Natural killer cell treated with Interleukin-12 subunit alpha and Interleukin-12 subunit beta and Interleukin-15 and Interleukin-18, amount 100 ng/mL, for 72 hours (primary cell): Measurements from ENCODE around the gene HJV. TPM values are rescaled to one million over a fixed set of nuclear protein-coding genes. Genes with fewer than 3 reads are reported as not detected.
A peak's percentile ranks its signal among the peaks of the same experiment; 100 is the strongest.

Source experiments
- ATAC-seq, 2 donors: fragments of 150-1000 bp; cut with Tn5 transposase in 1 of 2; sonication (Bioruptor Pico), chemical (Tn5 transposase) in 1 of 2; 2 replicates each; pipeline ENCODE4 v1.10.0; 2021
- DNase-seq: peaks from one replicate; pipeline ENCODE4 v3.0.0; 2022; ENCODE audit warnings: low spot score
- H3K27ac Mint-ChIP-seq, 2 donors: 1 replicate in 1 of 2; 2 replicates in 1 of 2; pipeline ENCODE4 v1.8.0; 2022; ENCODE audit warnings: mixed read lengths in 2 of 2, mild to moderate bottlenecking in 1 of 2, moderate library complexity in 1 of 2
- H3K27me3 Mint-ChIP-seq, 2 donors: 1 replicate in 1 of 2; 2 replicates in 1 of 2; pipeline ENCODE4 v1.8.0; 2022; ENCODE audit warnings: mixed read lengths in 2 of 2
- H3K36me3 Mint-ChIP-seq: one replicate; pipeline ENCODE4 v1.8.0; 2022; ENCODE audit warnings: mixed read lengths
- H3K4me1 Mint-ChIP-seq, 2 donors: 1 replicate in 1 of 2; 2 replicates in 1 of 2; pipeline ENCODE4 v1.8.0; 2022; ENCODE audit warnings: low read depth in 2 of 2, mixed read lengths in 2 of 2, mild to moderate bottlenecking in 1 of 2
- H3K4me3 Mint-ChIP-seq: one replicate; pipeline ENCODE4 v1.8.0; 2022; ENCODE audit warnings: mixed read lengths
- H3K9me3 Mint-ChIP-seq: 2 replicates; pipeline ENCODE4 v1.8.0; 2022; ENCODE audit warnings: mixed read lengths
- total RNA-seq, 2 donors: library from RNA; stranded (reverse); gene quantifications; one replicate each; pipeline ENCODE4 v1.2.3, GENCODE V29; 2022

The HJV gene
- total RNA-seq, 2 donors from 2014 or later = not detected

DNA sequence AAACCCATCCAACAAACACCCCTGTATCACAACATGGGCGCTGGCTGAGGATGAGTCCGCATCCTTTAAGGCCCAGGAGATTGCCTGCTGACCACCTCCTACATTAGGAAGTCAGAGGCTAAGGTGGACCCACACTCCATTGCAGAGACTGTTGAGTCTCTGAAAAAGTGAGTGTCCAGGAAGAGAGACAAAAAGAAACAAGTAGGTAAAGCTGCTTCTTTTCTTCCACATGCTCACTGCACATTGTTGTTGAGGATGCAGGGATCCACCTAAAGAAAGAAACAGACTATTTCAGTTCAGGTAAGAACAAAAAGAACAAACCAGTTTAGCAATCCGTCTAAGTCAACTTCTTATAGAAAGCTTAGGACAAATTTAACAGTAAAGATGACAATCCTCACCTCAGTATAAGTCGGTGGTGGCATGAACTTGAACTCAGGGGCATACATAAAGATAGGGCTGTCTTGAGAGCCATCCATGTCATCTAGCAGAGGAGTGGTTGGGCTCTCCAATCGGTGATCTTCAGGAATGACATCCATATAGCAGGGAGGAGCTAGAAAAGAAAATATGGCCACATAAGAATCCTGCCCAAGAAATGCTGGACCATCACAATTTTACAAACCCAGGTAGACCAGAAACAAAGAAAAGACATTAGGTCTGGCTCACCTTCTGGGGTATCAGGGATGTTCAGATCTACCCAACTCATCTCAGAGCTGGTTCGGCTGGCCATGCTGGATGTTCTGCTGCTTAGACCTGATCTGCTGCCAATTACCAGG lies 27.7 kb downstream of the HJV start:
- peak overlapping the region; percentile 99 for H3K4me3 Mint-ChIP-seq
- no peaks in the 10 kb centered on the region for H3K27me3 Mint-ChIP-seq
- DNase-seq (no peak), ATAC-seq (no peak)
- peaks cover 39% of the 10 kb centered on the region for H3K36me3 Mint-ChIP-seq
- H3K4me1 Mint-ChIP-seq = peaks cover 50 to 64% of the 10 kb centered on the region in 2 donors
- peak overlapping the region; percentile 96 to 98 for H3K27ac Mint-ChIP-seq
- H3K9me3 Mint-ChIP-seq = no peaks in the 10 kb centered on the region

DNA sequence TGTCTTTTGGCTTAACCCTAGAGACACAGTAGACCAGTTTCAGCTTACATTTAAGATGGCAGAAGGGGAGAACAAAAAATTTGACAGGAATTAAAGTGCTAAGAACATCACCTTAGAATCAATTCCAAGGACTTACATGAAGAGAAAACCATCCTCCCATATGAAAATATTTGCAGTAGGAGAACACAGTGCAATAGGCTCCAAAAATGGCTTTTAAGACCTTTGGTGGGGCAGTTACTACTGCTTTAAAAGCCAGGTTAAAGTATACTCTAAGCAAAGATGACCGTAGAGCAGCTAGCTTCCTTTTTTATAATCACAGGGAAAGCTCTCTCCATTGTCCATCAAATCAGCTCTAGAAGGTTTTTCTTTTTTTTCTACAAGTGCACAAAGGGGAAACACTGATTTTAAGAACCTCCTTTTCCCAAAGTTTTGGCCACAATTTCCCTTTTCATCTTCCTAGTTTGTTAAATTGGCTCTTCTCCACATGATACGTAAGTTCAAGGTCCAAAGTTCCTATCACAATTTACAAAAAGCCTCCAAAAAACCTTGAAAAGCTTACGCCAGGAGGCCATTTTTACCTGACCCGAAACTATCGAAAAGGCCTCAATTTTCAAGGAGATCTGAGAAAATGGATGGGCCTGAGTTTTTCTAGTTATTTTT lies 28.4 kb downstream of the HJV start:
- Mint-ChIP-seq H3K36me3 (peaks cover 39% of the 10 kb centered on the region), H3K4me1 (peaks cover 53 to 63% of the 10 kb centered on the region in 2 donors), H3K27ac (peak overlapping the region; percentile 96 to 98), H3K4me3 (peak overlapping the region; percentile 99), H3K9me3 (no peaks in the 10 kb centered on the region), H3K27me3 (no peaks in the 10 kb centered on the region)
- no peak for DNase-seq
- no peak for ATAC-seq

DNA sequence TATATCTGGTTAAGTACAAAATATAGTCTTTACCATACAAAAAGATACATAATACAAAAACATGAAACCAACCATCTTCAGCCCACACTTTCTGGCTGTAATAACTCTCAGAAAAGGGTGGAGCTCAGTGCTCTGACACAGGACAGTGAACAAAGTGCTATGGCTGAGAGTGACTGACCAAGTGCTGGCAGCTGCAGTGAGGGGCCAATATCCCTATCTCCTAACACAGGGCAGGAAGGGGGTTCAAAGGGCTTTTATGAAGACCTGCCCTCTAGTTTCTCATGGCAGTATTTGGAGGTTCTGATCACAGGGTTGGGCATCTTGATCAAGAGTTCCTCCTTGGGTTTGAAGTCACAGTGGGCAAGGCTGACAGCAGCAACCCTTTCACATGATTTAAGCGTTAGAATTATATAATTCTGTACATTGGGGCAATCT lies 29.0 kb downstream of the HJV start:
- DNase-seq (no peak), ATAC-seq (no peak)
- Mint-ChIP-seq H3K36me3 (peaks cover 39% of the 10 kb centered on the region), H3K27ac (peak overlapping the region; percentile 96 to 98), H3K27me3 (no peaks in the 10 kb centered on the region), H3K9me3 (no peaks in the 10 kb centered on the region), H3K4me3 (peak overlapping the region; percentile 99), H3K4me1 (peaks cover 53 to 62% of the 10 kb centered on the region in 2 donors)

DNA sequence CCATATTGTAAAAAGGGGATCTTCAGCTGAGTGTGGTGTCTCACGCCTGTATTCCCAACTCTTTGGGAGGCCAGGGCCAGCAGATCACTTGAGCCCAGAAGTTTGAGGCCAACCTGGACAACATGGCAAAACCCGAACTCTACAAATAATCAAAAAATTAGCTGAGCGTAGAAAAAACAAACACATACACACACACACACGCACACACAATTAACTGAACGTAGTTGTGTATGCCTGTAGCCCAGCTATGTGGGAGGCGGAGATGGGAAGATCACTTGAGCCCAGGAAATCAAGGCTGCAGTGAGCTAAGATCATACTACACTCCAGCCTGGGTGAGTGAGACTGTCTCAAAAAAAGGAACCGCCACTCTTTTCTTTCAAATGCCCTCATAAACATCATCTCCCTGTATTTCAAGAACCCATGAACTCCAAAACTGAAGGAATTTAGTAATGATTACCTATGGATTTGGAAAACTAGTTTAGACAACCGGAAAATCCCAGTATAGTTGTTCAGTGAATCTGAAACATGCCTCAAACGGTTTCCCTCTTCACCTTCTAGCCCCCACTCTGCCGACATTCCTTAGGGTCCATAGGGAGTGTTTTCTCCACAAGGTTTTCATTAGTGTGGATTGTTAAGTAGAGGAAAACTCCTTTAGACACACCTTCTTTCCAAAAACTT lies 29.7 kb downstream of the HJV start:
- Mint-ChIP-seq H3K36me3 (peaks cover 39% of the 10 kb centered on the region), H3K4me1 (peaks cover 50 to 57% of the 10 kb centered on the region in 2 donors)
- no peak for ATAC-seq

DNA sequence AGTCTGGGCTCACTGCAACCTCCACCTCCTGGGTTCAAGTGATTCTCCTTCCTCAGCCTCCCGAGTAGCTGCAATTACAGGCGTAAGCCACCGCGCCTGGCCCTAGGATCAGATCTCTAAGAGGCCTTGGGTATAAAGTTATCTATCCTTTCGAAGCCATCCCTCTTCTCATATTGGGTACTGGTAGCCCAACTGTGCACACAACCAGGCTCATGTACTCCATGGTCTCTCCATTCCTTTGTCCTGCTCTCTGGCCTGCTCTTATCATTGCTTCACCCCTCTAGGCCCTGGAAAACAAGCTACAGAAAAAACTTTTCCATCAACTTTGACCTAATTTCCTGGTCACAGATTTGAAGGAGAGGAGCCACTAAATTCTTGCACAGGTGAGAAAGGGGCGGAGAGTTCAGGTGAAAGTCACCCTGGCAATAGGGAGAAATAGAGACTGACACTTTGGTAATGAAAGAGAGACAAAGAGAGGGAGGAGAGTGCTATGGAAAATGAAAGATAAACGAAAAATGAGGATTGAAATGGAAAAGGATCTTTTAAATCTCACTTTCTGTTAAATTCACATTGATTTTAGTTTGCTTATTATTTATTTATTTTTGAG lies 31.2 kb downstream of the HJV start:
- DNase-seq (no peak), ATAC-seq (no peak)
- peak overlapping the region; percentile 29 to 96 for H3K27ac Mint-ChIP-seq
- no peaks in the 10 kb centered on the region for H3K9me3 Mint-ChIP-seq
- H3K4me3 Mint-ChIP-seq = no peak overlapping the region
- no peaks in the 10 kb centered on the region for H3K27me3 Mint-ChIP-seq
- H3K4me1 Mint-ChIP-seq = peaks cover 54 to 59% of the 10 kb centered on the region in 2 donors
- H3K36me3 Mint-ChIP-seq = peaks cover 28% of the 10 kb centered on the region

More for the DNA sequence above, 29.7 kb downstream of the HJV start:
- DNase-seq = no peak
- H3K27ac Mint-ChIP-seq = peak overlapping the region; percentile 96 to 98
- H3K4me3 Mint-ChIP-seq = peak overlapping the region; percentile 99
- H3K27me3 Mint-ChIP-seq = no peaks in the 10 kb centered on the region
- no peaks in the 10 kb centered on the region for H3K9me3 Mint-ChIP-seq

DNA sequence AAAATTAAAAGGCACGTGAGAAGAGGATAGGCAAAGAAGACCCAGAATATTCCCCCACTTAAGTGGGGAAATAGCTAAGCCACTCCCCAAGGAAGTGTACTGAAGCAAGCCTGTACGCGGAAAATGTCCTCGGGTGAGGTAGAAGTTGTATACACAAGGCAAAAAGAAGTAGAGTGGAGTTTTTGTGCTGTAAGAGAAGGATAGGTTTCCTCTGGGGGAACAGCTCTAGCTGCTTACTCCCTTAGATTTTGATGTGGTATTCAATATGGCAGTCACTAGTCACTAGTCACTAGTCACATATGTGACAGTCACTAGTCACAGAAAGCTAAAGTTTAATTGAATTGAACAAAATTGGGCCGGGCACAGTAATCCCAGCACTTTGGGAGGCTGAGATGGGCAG lies 32.8 kb downstream of the HJV start:
- Mint-ChIP-seq H3K4me3 (no peak overlapping the region), H3K27ac (peak overlapping the region; percentile 48 to 84)

DNA sequence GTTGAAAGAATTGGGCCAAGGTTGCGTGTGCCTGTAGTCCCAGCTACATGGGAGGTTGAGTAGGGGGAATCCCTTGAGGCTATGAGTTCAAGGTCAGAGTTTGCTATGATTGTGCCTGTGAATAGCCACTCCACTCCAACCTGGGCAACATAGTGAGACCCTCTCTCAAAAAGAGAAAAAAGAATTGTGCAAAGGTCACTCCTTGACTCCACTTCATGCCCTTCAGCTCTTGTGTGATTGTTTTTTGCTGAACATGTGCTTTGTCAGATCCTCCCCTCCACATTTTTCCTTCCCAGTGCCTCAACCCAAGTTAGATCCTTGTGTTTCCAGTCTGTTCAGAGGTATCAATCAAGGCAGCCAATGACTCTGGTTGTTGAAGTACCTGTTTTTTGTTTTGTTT lies 33.6 kb downstream of the HJV start:
- Mint-ChIP-seq H3K4me3 (no peak overlapping the region), H3K27me3 (no peaks in the 10 kb centered on the region), H3K36me3 (peaks cover 4% of the 10 kb centered on the region), H3K4me1 (peaks cover 52 to 55% of the 10 kb centered on the region in 2 donors), H3K9me3 (no peaks in the 10 kb centered on the region), H3K27ac (peak overlapping the region; percentile 48 to 84)
- DNase-seq (no peak), ATAC-seq (no peak)

More for the DNA sequence above, 32.8 kb downstream of the HJV start:
- DNase-seq (no peak), ATAC-seq (no peak)
- no peaks in the 10 kb centered on the region for H3K27me3 Mint-ChIP-seq
- H3K36me3 Mint-ChIP-seq = peaks cover 12% of the 10 kb centered on the region
- H3K4me1 Mint-ChIP-seq = peaks cover 52 to 55% of the 10 kb centered on the region in 2 donors
- H3K9me3 Mint-ChIP-seq = no peaks in the 10 kb centered on the region

DNA sequence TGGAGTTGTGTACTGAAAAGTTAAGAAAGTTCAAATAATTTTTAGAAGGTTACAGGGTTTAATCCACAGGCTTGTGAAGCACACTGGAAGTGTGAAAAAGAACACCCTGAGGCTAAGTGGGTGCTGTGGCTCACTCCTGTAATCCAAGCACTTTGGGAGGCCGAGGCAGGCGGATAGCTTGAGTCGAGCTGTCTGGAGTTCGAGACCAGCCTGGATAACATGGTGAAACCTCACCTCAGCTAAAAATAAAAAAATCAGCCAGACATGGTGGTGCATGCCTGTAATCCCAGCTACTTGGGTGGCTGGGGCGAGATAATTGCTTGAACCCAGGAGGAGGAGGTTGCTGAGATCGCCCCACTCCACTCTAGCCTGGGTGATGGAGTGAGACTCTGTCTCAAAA lies 35.0 kb downstream of the HJV start:
- peaks cover 54% of the 10 kb centered on the region in 2 donors for H3K4me1 Mint-ChIP-seq
- no peaks in the 10 kb centered on the region for H3K36me3 Mint-ChIP-seq
- ATAC-seq (no peak), DNase-seq (no peak)
- no peaks in the 10 kb centered on the region for H3K9me3 Mint-ChIP-seq
- no peaks in the 10 kb centered on the region for H3K27me3 Mint-ChIP-seq
- no peak overlapping the region for H3K27ac Mint-ChIP-seq
- no peak overlapping the region for H3K4me3 Mint-ChIP-seq

DNA sequence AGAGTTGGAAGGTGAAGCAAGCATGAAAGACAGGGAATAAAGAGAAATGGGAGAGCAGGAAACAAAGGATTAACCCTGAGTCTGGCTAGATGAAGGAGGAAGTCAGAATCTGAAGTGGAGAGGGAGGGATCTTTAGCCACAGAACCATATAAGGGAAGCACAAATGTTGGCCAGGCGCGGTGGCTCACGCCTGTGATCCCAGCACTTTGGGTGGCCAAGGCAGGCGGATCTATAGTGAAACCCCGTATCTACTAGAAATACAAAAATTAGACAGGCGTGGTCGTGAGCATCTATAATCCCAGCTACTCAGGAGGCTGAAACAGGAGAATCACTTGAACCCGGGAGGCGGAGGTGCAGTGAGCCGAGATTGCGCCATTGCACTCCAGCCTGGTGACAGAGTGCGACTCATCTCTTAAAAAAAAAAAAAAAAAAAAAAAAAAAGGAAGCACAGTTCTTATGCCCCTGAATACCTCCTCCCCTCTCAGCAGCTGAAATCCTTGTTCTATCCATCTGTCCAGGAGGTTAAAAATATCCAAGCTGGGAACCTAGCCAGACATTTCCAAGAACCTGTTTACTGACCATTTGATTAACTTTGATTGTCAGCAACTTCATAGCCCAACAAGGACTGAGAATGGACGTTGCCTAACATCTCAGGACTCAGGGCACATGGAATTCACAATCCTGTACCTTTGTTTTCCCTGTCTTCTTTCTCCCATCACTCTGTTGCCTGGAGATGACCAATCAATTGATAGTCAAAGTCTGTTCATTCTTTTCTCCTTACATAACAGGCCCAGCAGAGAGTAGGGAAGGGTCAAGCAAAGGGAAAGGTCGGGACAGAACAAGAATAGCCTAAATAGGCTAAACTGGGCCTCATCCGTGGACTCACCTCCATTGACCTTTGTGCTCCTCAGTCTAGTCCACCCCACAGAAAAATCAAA lies 35.8 kb downstream of the HJV start:
- H3K36me3 Mint-ChIP-seq = no peaks in the 10 kb centered on the region
- H3K27me3 Mint-ChIP-seq = no peaks in the 10 kb centered on the region
- no peak overlapping the region for H3K27ac Mint-ChIP-seq
- peak overlapping the region; percentile 32 for H3K4me3 Mint-ChIP-seq
- ATAC-seq (no peak), DNase-seq (no peak)
- H3K4me1 Mint-ChIP-seq = peaks cover 54 to 55% of the 10 kb centered on the region in 2 donors
- no peaks in the 10 kb centered on the region for H3K9me3 Mint-ChIP-seq

DNA sequence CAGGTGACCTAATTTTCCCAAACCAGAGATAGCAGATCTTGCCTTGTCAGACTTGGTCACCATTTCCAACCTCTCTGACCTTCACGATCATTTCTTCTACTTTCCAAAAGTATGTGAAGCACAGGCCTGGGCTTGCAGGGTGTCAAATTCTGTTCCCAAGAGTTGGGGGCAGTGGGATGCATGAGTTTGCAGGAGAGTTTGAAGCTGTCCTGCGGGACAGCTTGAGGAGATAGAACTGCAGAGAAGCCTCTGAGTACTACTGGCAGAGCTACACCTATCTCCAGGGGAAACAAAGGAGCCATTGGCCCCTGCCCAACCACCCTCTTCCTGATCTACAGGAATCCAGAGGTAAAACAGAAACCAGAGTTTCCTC lies 36.4 kb downstream of the HJV start:
- peaks cover 52 to 54% of the 10 kb centered on the region in 2 donors for H3K4me1 Mint-ChIP-seq
- DNase-seq (no peak), ATAC-seq (no peak)
- no peaks in the 10 kb centered on the region for H3K27me3 Mint-ChIP-seq
- no peaks in the 10 kb centered on the region for H3K36me3 Mint-ChIP-seq
- H3K9me3 Mint-ChIP-seq = no peaks in the 10 kb centered on the region
- peak overlapping the region; percentile 32 for H3K4me3 Mint-ChIP-seq
- no peak overlapping the region for H3K27ac Mint-ChIP-seq

DNA sequence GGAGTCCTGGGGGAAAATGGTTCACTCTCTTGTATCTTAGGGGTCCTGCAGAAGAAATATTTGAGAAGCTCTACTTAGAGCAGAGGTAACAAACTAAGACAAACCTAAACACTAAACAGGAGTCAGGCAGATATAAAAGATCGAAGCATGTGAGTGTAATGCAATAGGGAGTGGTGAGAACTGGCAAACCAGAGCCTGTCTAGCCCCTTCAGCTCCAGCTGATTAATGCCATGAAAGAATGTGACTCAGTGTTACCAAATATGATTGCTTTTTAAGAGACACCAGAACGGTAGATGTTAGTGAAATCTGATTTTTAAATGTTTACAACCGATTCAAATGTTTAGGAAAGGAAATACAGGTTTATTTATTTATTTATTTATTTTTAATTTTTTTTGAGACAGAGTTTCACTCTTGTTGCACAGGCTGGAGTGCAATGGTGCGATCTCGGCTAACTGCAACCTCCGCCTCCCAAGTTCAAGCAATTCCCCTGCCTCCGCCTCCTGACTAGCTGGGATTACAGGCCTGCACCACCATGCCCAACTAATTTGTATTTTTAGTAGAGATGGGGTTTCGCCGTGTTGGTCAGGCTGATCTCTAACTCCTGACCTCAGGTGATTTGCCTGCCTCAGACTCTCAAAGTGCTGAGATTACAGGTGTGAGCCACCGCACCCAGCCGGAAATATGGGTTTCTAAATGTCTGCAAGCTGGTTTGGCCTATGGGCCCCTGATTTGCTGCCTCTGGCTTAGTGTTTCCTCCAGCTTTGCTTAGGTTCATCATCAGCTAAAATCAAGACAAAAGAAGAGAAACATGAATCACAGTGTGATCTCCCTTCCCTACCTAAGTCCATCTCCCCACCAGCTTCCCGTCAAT lies 37.3 kb downstream of the HJV start:
- Mint-ChIP-seq H3K4me1 (peaks cover 52 to 54% of the 10 kb centered on the region in 2 donors), H3K4me3 (peak overlapping the region; percentile 32), H3K27ac (no peak overlapping the region), H3K36me3 (no peaks in the 10 kb centered on the region), H3K27me3 (no peaks in the 10 kb centered on the region), H3K9me3 (no peaks in the 10 kb centered on the region)
- no peak for DNase-seq
- no peak for ATAC-seq

DNA sequence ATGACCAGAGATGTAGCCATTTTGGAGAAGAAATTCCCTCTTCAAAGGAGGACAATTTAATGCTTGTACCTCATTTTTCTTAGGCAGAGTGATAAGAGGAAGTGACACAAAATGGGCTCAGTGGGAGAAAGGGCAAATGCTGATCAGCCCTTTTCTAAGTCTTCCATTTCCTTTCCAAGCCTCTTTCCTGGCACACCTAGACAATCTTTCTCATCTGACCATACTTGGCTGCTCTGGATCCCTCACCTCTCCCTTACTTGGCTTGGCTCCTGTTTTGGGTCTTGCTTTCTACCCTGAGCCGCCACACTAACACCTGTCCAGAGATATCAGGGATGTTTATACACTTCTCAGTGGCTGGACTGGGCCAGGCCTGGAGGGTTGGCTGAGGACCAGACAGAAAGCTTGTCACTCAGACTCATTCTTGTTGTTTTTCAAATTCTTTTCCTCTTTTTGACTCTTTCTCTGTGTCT lies 38.3 kb downstream of the HJV start:
- DNase-seq = no peak
- Mint-ChIP-seq H3K27me3 (no peaks in the 10 kb centered on the region), H3K27ac (no peak overlapping the region), H3K4me1 (peaks cover 46 to 47% of the 10 kb centered on the region in 2 donors), H3K9me3 (no peaks in the 10 kb centered on the region), H3K36me3 (no peaks in the 10 kb centered on the region), H3K4me3 (no peak overlapping the region)
- no peak for ATAC-seq
